ENCODE data around the gene ZNF2.
A peak's percentile ranks its signal among the peaks of the same experiment; 100 is the strongest.

Gene ZNF2

DNA sequence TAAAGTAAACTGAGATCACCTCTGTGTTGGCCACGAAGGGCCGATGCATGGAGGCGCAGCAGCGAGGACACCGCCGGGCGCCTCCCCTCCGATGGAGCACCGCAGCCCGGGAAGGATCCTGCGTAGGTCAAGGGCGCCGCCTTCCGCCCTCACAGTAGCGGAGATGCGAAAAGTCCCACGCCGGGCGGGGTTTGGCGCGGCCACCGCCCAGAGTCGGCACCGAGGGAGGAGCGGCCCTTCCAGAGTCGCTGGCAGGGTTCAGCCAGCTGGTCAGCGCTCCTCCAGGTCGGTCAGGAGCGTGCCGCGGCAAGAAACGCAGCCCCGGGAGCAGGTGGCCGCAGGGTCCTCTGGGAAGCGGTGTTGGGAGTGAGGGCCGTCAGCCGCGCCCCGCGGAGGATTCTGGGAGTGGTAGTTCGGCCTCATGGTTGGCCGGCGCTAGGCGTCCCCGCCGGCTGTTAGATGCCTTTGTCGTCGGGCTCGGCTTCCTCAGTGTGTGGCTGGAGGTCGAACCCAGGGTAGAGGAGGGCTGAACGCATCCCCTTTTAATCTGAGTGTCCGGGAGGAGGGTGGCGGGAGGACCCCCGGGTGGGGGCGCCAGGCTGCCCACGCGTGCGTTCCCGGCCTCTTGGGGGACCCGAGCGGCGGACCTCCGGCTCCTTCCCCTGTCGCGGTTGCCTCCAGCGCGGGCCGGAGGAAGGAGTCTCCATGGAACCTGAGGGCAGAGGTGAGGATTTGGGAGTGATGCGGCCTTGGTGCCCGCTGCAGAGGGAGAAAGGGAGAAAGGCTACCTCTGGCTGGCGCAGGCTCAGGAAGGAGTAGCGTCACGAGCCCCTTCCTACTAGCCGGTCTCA is 41.7 kb downstream of the ZNF2 start, which contains the start of gene ZNF892:
Gene ZNF892, plus strand, starts transcription at position 411 of the 851 bp plus-strand sequence. Its CDS starts 295 bp downstream, at position 706.
- DNase-seq, result peak; percentile 81 to 82

DNA sequence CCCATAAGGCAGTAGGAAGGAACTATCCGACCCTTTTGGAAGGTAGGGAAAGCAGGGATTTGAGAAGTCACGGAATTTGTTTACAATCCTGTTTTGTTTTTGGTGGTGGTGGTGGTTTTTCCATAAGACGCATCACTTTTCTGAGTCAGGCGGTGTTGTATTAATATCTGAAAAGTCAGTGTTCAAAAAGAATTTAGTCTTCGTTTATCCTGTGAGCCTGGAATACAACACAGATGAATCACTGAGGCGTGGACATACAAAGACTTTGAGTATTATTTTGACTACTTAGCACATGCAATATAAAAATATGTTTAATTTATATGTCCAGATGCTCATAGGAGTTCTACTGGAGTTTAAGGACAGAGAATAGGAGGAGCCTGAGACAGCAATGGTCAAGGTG is 42.5 kb downstream of the ZNF2 start:
- no peak for DNase-seq

DNA sequence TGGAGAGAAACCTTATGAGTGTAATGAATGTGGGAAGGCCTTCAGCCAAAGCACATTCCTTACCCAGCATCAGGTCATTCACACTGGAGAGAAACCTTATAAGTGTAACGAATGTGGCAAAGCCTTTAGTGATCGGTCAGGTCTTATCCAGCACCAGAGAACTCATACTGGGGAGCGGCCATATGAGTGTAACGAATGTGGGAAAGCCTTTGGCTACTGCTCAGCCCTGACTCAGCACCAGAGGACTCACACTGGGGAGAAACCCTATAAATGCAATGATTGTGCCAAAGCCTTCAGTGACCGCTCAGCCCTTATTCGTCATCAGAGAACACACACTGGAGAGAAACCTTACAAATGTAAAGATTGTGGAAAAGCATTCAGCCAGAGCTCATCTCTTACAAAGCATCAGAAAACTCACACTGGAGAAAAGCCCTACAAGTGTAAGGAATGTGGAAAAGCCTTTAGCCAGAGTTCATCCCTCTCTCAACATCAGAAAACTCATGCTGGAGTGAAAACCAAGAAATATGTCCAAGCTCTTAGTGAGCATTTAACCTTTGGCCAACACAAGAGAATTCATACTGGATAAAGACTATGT is 49.5 kb downstream of the ZNF2 start:
- DNase-seq, result no peak

DNA sequence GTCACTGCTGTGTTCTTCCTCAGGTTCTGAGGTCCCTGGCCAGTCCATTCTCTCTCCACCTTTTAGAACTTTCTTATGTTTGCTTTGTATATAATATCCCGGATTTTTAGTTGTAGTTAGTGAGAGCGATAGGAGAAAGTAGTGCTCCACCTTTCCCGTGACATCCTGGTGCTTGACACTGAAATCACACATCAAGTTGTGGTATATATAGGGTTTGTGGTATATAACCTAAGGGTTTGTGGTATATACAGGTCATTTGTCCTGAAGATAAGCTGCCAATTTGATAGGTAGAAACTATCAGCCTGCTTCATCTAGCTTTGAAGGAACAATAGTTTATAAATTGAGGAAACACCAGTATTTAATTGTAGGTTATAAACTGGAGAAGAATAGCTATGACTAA is 54.8 kb downstream of the ZNF2 start:
- DNase-seq, result no peak

DNA sequence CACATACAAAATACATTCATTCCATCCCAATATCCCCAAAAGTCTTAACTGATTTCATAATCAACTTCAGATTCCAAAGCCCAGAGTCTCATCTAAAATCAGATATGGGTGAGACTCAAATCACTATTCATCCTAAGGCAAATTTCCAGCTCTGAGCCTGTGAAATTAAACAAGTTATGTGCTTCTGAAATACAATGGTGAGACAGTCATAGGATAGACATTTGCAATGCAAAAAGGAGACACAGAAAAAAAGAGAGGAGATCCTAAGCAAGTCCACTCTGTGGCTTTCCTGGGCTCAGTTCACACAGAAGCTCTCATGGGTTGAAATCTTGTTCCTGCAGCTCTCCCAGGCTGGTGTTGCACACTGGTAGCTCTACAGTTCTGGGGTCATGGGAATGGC is 60.0 kb downstream of the ZNF2 start:
- no peak for DNase-seq

DNA sequence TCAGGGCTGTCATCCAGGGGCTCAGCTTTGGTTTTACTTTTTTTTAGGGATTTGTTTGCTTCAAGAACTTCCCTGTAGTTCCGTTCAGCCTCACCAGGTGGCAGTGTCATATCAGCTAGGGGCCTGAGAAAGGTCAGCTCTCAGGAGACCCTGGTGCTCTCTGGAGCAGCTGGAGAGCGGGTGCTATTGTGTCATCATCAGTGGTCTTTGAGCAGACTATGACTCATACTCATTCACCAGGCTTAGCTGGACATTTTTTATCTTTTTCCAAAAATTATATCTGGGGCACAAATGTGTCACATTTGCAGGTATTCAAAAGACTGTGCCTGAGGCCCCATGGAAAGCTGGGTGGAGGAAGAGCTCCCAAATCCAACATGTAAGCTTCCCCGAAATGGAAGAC is 66.1 kb downstream of the ZNF2 start:
- peak in 1 of 2 donors; percentile 5 for DNase-seq

DNA sequence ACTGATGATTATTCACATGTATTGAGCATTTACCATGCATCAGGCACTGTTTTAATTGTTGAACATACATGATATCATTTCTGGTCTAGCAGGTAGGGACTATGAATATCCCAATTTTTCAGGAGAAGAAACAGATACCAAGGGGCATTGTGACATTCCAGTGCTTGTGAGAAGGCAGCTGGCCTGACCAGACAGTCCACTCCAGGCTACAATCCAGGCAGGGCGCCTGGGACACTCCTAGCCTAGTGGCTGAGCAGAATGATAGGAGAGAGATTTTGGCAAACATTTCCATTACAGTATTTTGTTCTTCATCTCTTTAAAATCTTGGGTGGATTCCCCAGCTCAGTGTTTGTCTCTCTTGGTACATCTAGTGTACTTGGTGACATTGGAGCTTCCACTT is 66.6 kb downstream of the ZNF2 start:
- no peak for DNase-seq

Data from CD4-positive, alpha-beta T cell treated with Interleukin-4 for 1 hour (primary cell).